Ascending aorta (tissue), 2 donors: ENCODE results near the gene SLC45A1. TPM values are rescaled to one million over a fixed set of nuclear protein-coding genes. Genes with fewer than 3 reads are reported as not detected.

Experiments used
- DNase-seq, 2 donors: peaks; one replicate each; pipeline ENCODE4 v3.0.0-alpha.2; 2019; ENCODE audit warnings: low spot score in 2 of 2
- H3K27ac ChIP-seq, 2 donors: fragments of 200-600 bp; sonication (generic); one replicate each; pipeline ENCODE4 v1.5.1; 2016 to 2017; ENCODE audit warnings: mild to moderate bottlenecking in 1 of 2
- H3K27me3 ChIP-seq: fragments of 200-600 bp; sonication (generic); one replicate; pipeline ENCODE4 v1.5.1; 2017
- H3K36me3 ChIP-seq, 2 donors: fragments of 200-600 bp; sonication (generic); one replicate each; pipeline ENCODE4 v1.5.1; 2016
- H3K4me1 ChIP-seq, 2 donors: fragments of 200-600 bp; sonication (generic); one replicate each; pipeline ENCODE4 v1.5.1; 2016 to 2017; ENCODE audit warnings: mild to moderate bottlenecking in 1 of 2
- H3K4me3 ChIP-seq, 2 donors: fragments of 200-600 bp; sonication (generic); one replicate each; pipeline ENCODE4 v1.5.1; 2016 to 2017; ENCODE audit warnings: mild to moderate bottlenecking in 1 of 2
- H3K9me3 ChIP-seq, 2 donors: fragments of 200-600 bp; sonication (generic); one replicate each; pipeline ENCODE4 v1.5.1; 2016
- intact Hi-C: fragments of 100-400 bp; cut with DNase I; formaldehyde crosslinking; loops from one replicate; pipeline ENCODE4 v1.15.1; 2023
- total RNA-seq: library from RNA; depleted of rRNA; stranded (reverse); fragments of >200 nt; gene quantifications from one replicate; pipeline ENCODE4 v1.1.0, GENCODE V29; 2016
- TF ChIP-seq, protein P1 (sequence below), 3 experiments: fragments of 200-600 bp in 2 of 3; fragments of 450-650 bp in 1 of 3; sonication (generic) in 2 of 3; IDR thresholded peaks; one replicate each; pipeline ENCODE4 v1.5.1; 2016 to 2019; ENCODE audit warnings: antibody characterized with exemption in 3 of 3, mild to moderate bottlenecking in 1 of 3, moderate library complexity in 1 of 3

The SLC45A1 gene
- total RNA-seq, 1 donor from 2014 or later = 3.2 TPM

- peaks cover 17 to 52% of the 10 kb centered on the region in 2 donors for H3K36me3 ChIP-seq
- no peaks in the 10 kb centered on the region for H3K27me3 ChIP-seq
- H3K9me3 ChIP-seq = no peaks in the 10 kb centered on the region
- H3K27ac ChIP-seq = no peak overlapping the region
- DNase-seq = no peak
- H3K4me3 ChIP-seq = no peak overlapping the region
- peaks cover 6 to 10% of the 10 kb centered on the region in 2 donors for H3K4me1 ChIP-seq
- TF ChIP-seq, protein P1, sequence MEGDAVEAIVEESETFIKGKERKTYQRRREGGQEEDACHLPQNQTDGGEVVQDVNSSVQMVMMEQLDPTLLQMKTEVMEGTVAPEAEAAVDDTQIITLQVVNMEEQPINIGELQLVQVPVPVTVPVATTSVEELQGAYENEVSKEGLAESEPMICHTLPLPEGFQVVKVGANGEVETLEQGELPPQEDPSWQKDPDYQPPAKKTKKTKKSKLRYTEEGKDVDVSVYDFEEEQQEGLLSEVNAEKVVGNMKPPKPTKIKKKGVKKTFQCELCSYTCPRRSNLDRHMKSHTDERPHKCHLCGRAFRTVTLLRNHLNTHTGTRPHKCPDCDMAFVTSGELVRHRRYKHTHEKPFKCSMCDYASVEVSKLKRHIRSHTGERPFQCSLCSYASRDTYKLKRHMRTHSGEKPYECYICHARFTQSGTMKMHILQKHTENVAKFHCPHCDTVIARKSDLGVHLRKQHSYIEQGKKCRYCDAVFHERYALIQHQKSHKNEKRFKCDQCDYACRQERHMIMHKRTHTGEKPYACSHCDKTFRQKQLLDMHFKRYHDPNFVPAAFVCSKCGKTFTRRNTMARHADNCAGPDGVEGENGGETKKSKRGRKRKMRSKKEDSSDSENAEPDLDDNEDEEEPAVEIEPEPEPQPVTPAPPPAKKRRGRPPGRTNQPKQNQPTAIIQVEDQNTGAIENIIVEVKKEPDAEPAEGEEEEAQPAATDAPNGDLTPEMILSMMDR (IDR thresholded peaks at IDR 0.05) = no peak
- intact Hi-C loops = no loop called here
Observed at GRCh38 chr1:8338526-8339202, 20.8 kb downstream of the SLC45A1 start.

DNA sequence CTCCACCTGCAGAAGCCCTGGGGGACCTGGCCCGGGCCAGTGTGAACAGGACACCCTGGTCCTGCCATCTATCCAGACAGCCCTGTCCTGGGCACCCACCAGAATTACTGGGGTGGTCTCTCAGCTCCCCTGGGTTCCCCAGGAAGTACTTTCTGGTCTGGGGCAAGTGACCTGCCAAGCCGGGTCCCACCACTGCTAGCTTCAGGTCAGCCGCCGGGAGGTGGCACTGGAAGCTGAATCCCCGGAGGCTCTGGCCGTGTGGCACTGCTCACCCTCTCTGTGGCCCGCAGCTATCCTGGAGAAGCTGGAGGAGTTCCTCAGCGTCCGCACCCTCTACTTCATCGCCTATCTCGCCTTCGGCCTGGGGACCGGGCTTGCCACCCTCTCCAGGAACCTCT is 21.3 kb downstream of the SLC45A1 start:
- Histone ChIP-seq H3K36me3 (peaks cover 16 to 47% of the 10 kb centered on the region in 2 donors), H3K27me3 (no peaks in the 10 kb centered on the region), H3K4me3 (no peak overlapping the region), H3K4me1 (peaks cover 9 to 16% of the 10 kb centered on the region in 2 donors), H3K27ac (peak overlapping the region in 1 of 2 donors; percentile 11), H3K9me3 (no peaks in the 10 kb centered on the region)
- TF ChIP-seq, protein P1 (IDR thresholded peaks at IDR 0.05) = no peak
- DNase-seq = no peak
- intact Hi-C loops = no loop called here

GRCh38 chr1:8340448-8340847 is 22.5 kb downstream of the SLC45A1 start:
- no peaks in the 10 kb centered on the region for H3K9me3 ChIP-seq
- H3K27ac ChIP-seq = peak overlapping the region in 1 of 2 donors; percentile 52
- DNase-seq = no peak
- intact Hi-C loops = no loop called here
- TF ChIP-seq, protein P1 (IDR thresholded peaks at IDR 0.05) = no peak
- H3K4me3 ChIP-seq = no peak overlapping the region
- no peaks in the 10 kb centered on the region for H3K27me3 ChIP-seq
- H3K4me1 ChIP-seq = peaks cover 9 to 17% of the 10 kb centered on the region in 2 donors
- peaks cover 16 to 35% of the 10 kb centered on the region in 2 donors for H3K36me3 ChIP-seq

GRCh38 chr1:8342325-8342724 is 24.4 kb downstream of the SLC45A1 start:
- Histone ChIP-seq H3K36me3 (peaks cover 16 to 21% of the 10 kb centered on the region in 2 donors), H3K27ac (peak overlapping the region; percentile 96), H3K4me3 (no peak overlapping the region), H3K27me3 (no peaks in the 10 kb centered on the region), H3K9me3 (no peaks in the 10 kb centered on the region), H3K4me1 (peaks cover 9 to 17% of the 10 kb centered on the region in 2 donors)
- TF ChIP-seq, protein P1 (IDR thresholded peaks at IDR 0.05) = peak in 1 of 3 experiments; percentile 18
- no peak for DNase-seq
- intact Hi-C loops = loop anchor here (2.0 kb wide), 1 partner anchor 316 kb away; the partner anchor contains the start of gene ERRFI1

DNA sequence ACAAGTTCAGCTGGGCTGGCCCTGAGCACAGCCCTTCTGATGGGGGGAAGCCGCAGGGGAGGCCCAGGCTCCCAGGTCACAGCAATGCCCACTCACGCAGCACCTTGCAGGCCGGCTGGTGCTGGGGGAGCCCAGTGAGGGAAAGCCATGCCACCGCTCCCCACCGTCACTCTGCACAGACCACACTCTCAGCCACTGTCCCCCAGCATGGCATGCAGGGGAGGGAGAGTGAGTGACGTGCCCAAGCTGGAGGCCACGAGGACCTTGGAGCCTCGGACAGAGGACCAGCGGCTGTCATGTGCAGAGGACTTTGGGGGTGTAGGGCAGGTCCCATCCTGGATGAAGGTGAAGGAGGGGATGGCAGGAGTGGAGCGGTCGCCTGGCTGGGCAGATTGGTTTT is 25.1 kb downstream of the SLC45A1 start:
- no peak for DNase-seq
- H3K9me3 ChIP-seq = no peaks in the 10 kb centered on the region
- H3K4me1 ChIP-seq = peaks cover 9 to 17% of the 10 kb centered on the region in 2 donors
- no peak overlapping the region for H3K4me3 ChIP-seq
- intact Hi-C loops = loop anchor here (2.0 kb wide), 1 partner anchor 316 kb away; the partner anchor contains the start of gene ERRFI1
- TF ChIP-seq, protein P1 (IDR thresholded peaks at IDR 0.05) = no peak
- H3K27me3 ChIP-seq = no peaks in the 10 kb centered on the region
- H3K27ac ChIP-seq = peak overlapping the region; percentile 96
- H3K36me3 ChIP-seq = peaks cover 10 to 15% of the 10 kb centered on the region in 2 donors
